GM21737 (cell line): ENCODE results near the gene ICAM4.
"Not testable (repeated sequence)": the region's sequence is repeated elsewhere in the genome, so short reads cannot be mapped to it uniquely, and the experiment has no call there.

Source experiments
- ATAC-seq: cut with Tn5 transposase; IDR thresholded peaks from one replicate; pipeline ENCODE4 v1.9.1; 2021; ENCODE audit warnings: mild to moderate bottlenecking, moderate library complexity; ENCODE audit not compliant: unreplicated experiment

The ICAM4 gene

GRCh38 chr19:10268071-10268470 is 18.7 kb upstream of the ICAM4 start:
- no peak for ATAC-seq

GRCh38 chr19:10269333-10270179 is 17.2 kb upstream of the ICAM4 start:
- ATAC-seq = no peak

- ATAC-seq = no peak
Observed at GRCh38 chr19:10270180-10270615, 16.6 kb upstream of the ICAM4 start.

- no peak for ATAC-seq
Observed at GRCh38 chr19:10270616-10271394, 15.9 kb upstream of the ICAM4 start, which contains the start of gene ICAM1. Gene ICAM1 (plus strand): TSS chr19:10271120. CDS start chr19:10271160, 40 bp downstream.

- no peak for ATAC-seq
Observed at GRCh38 chr19:10271543-10272086, 15.1 kb upstream of the ICAM4 start.

GRCh38 chr19:10274589-10274988 is 12.2 kb upstream of the ICAM4 start:
- no peak for ATAC-seq

- ATAC-seq = no peak
Observed at GRCh38 chr19:10277795-10278589, 8.8 kb upstream of the ICAM4 start.

- no peak for ATAC-seq
Observed at GRCh38 chr19:10278935-10279334, 7.8 kb upstream of the ICAM4 start.

GRCh38 chr19:10279737-10280442 is 6.9 kb upstream of the ICAM4 start:
- no peak for ATAC-seq

GRCh38 chr19:10282043-10282442 is 4.7 kb upstream of the ICAM4 start:
- ATAC-seq = not testable (repeated sequence)

- ATAC-seq = no peak
Observed at GRCh38 chr19:10283301-10284064, 3.3 kb upstream of the ICAM4 start.

- no peak for ATAC-seq
Observed at GRCh38 chr19:10284065-10284959, 2.4 kb upstream of the ICAM4 start.

- ATAC-seq = no peak
Observed at GRCh38 chr19:10284960-10285278, 1.8 kb upstream of the ICAM4 start.

- ATAC-seq = no peak
Observed at GRCh38 chr19:10285393-10285792, 1.4 kb upstream of the ICAM4 start.

- no peak for ATAC-seq
Observed at GRCh38 chr19:10288662-10289166, 2.0 kb downstream of the ICAM4 start.

GRCh38 chr19:10289167-10289835 is 2.5 kb downstream of the ICAM4 start:
- no peak for ATAC-seq

- ATAC-seq = no peak
Observed at GRCh38 chr19:10289836-10290356, 3.1 kb downstream of the ICAM4 start, which contains the start of gene ICAM5. Gene ICAM5 (plus strand): TSS chr19:10289952. CDS start chr19:10290044, 92 bp downstream.
